Fibroblast of lung (primary cell): ENCODE data around the gene LY6G6C. TPM values are rescaled to one million over a fixed set of nuclear protein-coding genes. Genes with fewer than 3 reads are reported as not detected.

Experiments
- DNase-seq, 2 donors: peaks; one replicate each; pipeline versions ENCODE4 v3.0.0 to v3.0.0-alpha.2; 2010; ENCODE audit warnings: low read depth in 2 of 2
- H2AFZ ChIP-seq: 2 replicates; pipeline ENCODE4 v1.5.1; 2012; ENCODE audit warnings: low read length, control low read depth, inconsistent platforms
- H3K27ac ChIP-seq: 2 replicates; pipeline ENCODE4 v1.5.1; 2011; ENCODE audit warnings: low read length, control low read depth; ENCODE audit not compliant: insufficient read depth
- H3K27me3 ChIP-seq: 2 replicates; pipeline ENCODE4 v1.5.1; 2011; ENCODE audit warnings: mild to moderate bottlenecking, low read length; ENCODE audit not compliant: control insufficient read depth, insufficient read depth
- H3K36me3 ChIP-seq: 2 replicates; pipeline ENCODE4 v1.5.1; 2011; ENCODE audit warnings: low read length; ENCODE audit not compliant: control insufficient read depth, insufficient read depth
- H3K4me1 ChIP-seq: 2 replicates; pipeline ENCODE4 v1.5.1; 2011; ENCODE audit warnings: low read length; ENCODE audit not compliant: control insufficient read depth, insufficient read depth; ENCODE audit errors: extremely low read depth
- H3K4me2 ChIP-seq: 2 replicates; pipeline ENCODE4 v1.5.1; 2011; ENCODE audit warnings: low read length, control low read depth; ENCODE audit not compliant: insufficient read depth; ENCODE audit errors: extremely low read depth
- H3K4me3 ChIP-seq, 4 experiments: fragments of 200-600 bp in 1 of 4; sonication (generic) in 1 of 4; replicated peaks in 1 of 4; 2 replicates each; pipeline ENCODE4 v1.5.1; 2011 to 2016; ENCODE audit warnings: low read length in 4 of 4, low read depth in 3 of 4, mild to moderate bottlenecking in 3 of 4, control low read depth in 2 of 4, inconsistent platforms in 1 of 4, mixed read lengths in 1 of 4; ENCODE audit not compliant: insufficient read depth in 1 of 4; ENCODE audit errors: control extremely low read depth in 1 of 4
- H3K79me2 ChIP-seq: 2 replicates; pipeline ENCODE4 v1.5.1; 2012; ENCODE audit warnings: mild to moderate bottlenecking, low read length, inconsistent platforms; ENCODE audit not compliant: control insufficient read depth, insufficient read depth
- H3K9ac ChIP-seq: 2 replicates; pipeline ENCODE4 v1.5.1; 2011; ENCODE audit warnings: mild to moderate bottlenecking, low read length, control low read depth; ENCODE audit not compliant: insufficient read depth
- H3K9me3 ChIP-seq: 2 replicates; pipeline ENCODE4 v1.5.1; 2012; ENCODE audit warnings: low read depth, low read length; ENCODE audit not compliant: control insufficient read depth, insufficient read depth
- H4K20me1 ChIP-seq: 2 replicates; pipeline ENCODE4 v1.5.1; 2011; ENCODE audit warnings: low read length; ENCODE audit not compliant: control insufficient read depth, insufficient read depth; ENCODE audit errors: extremely low read depth
- EZH2 ChIP-seq: IDR thresholded peaks from 2 replicates; pipeline ENCODE4 v1.5.1; 2012; ENCODE audit warnings: low read length, control low read depth, mild to moderate bottlenecking; ENCODE audit errors: missing control alignments
- polyA plus RNA-seq, 2 donors: library from polyadenylated mRNA; depleted of rRNA in 1 of 2; stranded (reverse) in 1 of 2; unstranded in 1 of 2; fragments of >200 nt; gene quantifications; 2 replicates each; pipeline ENCODE4 v1.2.1, GENCODE V29; 2011 to 2012; ENCODE audit warnings: missing spikeins in 1 of 2
- total RNA-seq: library from RNA; depleted of rRNA; stranded (reverse); fragments of >200 nt; gene quantifications from 2 replicates; pipeline ENCODE4 v1.2.1, GENCODE V29; 2014
- TF ChIP-seq, protein P1 (sequence below), 2 donors: IDR thresholded peaks in 1 of 2; conservative IDR thresholded peaks in 1 of 2; 1 replicate in 1 of 2; 2 replicates in 1 of 2; pipeline ENCODE4 v1.5.1; 2011 to 2012; ENCODE audit warnings: low read length in 2 of 2, control low read depth in 1 of 2, inconsistent platforms in 1 of 2, low read depth in 1 of 2, mild to moderate bottlenecking in 1 of 2

LY6G6C gene
- total and polyA plus RNA-seq, 2 donors (not counting 1 experiment from before 2014, with no cell fraction given) = not detected

- no peak for DNase-seq
- no peak within 1 kb of the TSS for H3K27ac ChIP-seq
- H3K9ac ChIP-seq = no peak within 1 kb of the TSS
- H3K4me3 ChIP-seq = no peak within 1 kb of the TSS
- TF ChIP-seq, protein P1, sequence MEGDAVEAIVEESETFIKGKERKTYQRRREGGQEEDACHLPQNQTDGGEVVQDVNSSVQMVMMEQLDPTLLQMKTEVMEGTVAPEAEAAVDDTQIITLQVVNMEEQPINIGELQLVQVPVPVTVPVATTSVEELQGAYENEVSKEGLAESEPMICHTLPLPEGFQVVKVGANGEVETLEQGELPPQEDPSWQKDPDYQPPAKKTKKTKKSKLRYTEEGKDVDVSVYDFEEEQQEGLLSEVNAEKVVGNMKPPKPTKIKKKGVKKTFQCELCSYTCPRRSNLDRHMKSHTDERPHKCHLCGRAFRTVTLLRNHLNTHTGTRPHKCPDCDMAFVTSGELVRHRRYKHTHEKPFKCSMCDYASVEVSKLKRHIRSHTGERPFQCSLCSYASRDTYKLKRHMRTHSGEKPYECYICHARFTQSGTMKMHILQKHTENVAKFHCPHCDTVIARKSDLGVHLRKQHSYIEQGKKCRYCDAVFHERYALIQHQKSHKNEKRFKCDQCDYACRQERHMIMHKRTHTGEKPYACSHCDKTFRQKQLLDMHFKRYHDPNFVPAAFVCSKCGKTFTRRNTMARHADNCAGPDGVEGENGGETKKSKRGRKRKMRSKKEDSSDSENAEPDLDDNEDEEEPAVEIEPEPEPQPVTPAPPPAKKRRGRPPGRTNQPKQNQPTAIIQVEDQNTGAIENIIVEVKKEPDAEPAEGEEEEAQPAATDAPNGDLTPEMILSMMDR (conservative IDR thresholded peaks at IDR 0.05 in 1 of 2, IDR thresholded peaks at IDR 0.05 in 1 of 2; ENCODE audit: low read depth in 1 of 2, low read length in 2 of 2) = no peak
- no peak for TF ChIP-seq EZH2
- no peaks in the 10 kb centered on the region for H4K20me1 ChIP-seq
- no peak within 1 kb of the TSS for H2AFZ ChIP-seq
- H3K9me3 ChIP-seq = no peaks in the 10 kb centered on the region
- peaks cover 9% of the 10 kb centered on the region for H3K36me3 ChIP-seq
- H3K79me2 ChIP-seq = no peaks in the 10 kb centered on the region
- H3K27me3 ChIP-seq = no peaks in the 10 kb centered on the region
- no peak within 1 kb of the TSS for H3K4me2 ChIP-seq
- no peaks in the 10 kb centered on the region for H3K4me1 ChIP-seq
Measured at GRCh38 chr6:31723245-31723979, 1.9 kb upstream of the LY6G6C start, which contains the start of gene MPIG6B. TSS of gene MPIG6B (plus strand) at chr6:31723373. CDS start at chr6:31723384, 11 bp downstream.

- no peak for DNase-seq
- Histone ChIP-seq H3K9me3 (no peaks in the 10 kb centered on the region), H4K20me1 (no peaks in the 10 kb centered on the region), H3K79me2 (no peaks in the 10 kb centered on the region), H3K9ac (no peak overlapping the region), H3K27me3 (peaks cover 3% of the 10 kb centered on the region), H3K36me3 (peaks cover 6% of the 10 kb centered on the region), H3K27ac (no peak overlapping the region), H3K4me1 (no peaks in the 10 kb centered on the region), H3K4me3 (no peak overlapping the region), H2AFZ (no peak overlapping the region), H3K4me2 (no peak overlapping the region)
- TF ChIP-seq, protein P1 (conservative IDR thresholded peaks at IDR 0.05 in 1 of 2, IDR thresholded peaks at IDR 0.05 in 1 of 2; ENCODE audit: low read depth in 1 of 2, low read length in 2 of 2) = no peak
- TF ChIP-seq EZH2 = no peak
Measured at GRCh38 chr6:31722173-31722572, 627 bp upstream of the LY6G6C start.

DNA sequence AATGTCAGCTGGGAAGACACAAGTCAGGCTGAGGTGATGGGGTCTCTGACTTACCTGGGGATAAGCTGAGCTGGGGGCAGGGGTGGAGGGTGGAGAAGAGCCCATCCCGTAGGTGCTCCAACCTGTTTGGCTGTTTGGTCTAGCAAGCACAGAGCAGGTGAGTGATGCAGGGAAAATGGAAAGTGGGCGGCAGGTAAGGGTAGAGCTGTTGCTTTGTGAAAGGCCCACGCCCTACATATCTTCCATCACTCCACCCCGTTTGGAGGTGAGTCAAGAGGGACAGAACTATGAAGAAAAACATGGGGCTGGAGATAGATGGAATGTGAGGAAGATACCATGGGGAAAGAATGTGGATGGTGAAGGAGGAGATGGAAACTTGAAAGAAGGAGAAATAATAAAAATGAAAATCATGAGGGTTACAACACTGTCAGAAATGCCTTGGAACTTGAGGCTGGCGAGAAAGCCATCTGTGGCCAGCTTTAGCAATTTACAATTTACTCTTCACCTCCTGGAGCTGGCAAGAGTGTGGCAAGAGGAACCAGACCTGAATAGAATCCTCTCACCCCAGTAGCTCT, 1.3 kb downstream of the LY6G6C start:
- H3K4me3 ChIP-seq = no peak overlapping the region
- H2AFZ ChIP-seq = no peak overlapping the region
- H3K4me1 ChIP-seq = no peaks in the 10 kb centered on the region
- no peak overlapping the region for H3K27ac ChIP-seq
- no peak overlapping the region for H3K4me2 ChIP-seq
- H3K9me3 ChIP-seq = no peaks in the 10 kb centered on the region
- no peaks in the 10 kb centered on the region for H4K20me1 ChIP-seq
- TF ChIP-seq, protein P1 (conservative IDR thresholded peaks at IDR 0.05 in 1 of 2, IDR thresholded peaks at IDR 0.05 in 1 of 2; ENCODE audit: low read depth in 1 of 2, low read length in 2 of 2) = no peak
- TF ChIP-seq EZH2 = no peak
- H3K9ac ChIP-seq = no peak overlapping the region
- H3K36me3 ChIP-seq = no peaks in the 10 kb centered on the region
- DNase-seq = no peak
- H3K79me2 ChIP-seq = no peaks in the 10 kb centered on the region
- H3K27me3 ChIP-seq = peaks cover 3% of the 10 kb centered on the region
